UCSD-AML1 (cell line): ENCODE measurements around the gene RLF.

Source experiments
- DNase-seq: peaks from one replicate; lab custom pipeline; 2025; ENCODE audit not compliant: unreplicated experiment; lab: John Stamatoyannopoulos, UW

The RLF gene

DNA sequence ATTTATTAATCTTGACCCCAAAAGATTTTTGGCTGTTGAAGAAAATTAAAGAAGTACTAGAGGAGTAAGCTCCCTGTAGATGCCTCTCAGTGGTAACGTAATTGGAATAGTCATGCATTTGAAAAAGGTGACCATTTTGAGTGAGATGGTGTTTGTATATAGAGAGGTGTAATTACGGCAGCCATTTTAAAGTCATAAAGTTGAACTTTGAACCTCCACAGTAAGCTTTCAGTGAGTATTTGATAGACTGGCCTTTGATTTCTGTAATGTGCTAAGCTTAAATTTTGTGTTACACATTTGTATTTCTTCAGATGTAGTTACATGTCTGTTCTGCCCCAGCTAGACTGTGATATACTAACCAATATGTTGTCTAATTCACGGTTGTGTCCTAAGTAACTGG, 65.0 kb downstream of the RLF start:
- no peak for DNase-seq

DNA sequence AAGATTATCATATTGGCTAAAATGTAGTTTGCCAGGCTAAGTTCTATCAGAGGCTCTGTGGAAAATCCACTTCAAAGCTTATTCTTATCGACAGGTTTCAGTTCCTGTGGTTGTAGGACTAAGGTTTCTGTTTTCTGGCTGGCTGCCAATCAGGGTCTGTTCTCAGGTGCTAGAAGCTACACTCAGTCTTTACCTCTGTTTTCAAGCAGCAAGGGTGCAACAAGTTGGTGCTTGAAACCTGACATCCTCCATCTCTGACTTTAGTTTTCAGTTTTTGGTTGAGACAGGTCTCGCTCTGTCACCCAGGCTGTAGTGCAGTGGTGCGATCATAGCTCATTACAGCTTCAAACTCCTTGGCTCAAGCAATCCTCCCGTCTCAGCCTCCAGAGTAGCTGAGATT, 71.3 kb downstream of the RLF start:
- no peak for DNase-seq

DNA sequence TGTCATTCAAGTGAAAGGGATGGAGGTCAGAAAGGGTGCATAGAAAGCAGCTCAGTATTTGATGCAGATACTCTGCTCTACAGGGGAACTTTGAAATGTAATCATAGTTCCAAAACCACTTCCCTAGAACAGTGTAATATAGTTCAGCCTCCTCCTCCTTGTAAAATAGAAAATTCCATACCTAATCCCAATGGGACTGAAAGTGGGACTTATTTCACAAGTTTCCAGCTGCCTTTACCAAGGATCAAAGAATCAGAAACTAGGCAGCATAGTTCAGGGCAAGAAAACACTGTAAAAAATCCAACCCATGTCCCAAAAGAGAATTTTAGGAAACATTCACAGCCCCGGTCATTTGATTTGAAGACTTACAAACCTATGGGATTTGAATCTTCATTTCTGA, 78.4 kb downstream of the RLF start:
- DNase-seq: no peak

DNA sequence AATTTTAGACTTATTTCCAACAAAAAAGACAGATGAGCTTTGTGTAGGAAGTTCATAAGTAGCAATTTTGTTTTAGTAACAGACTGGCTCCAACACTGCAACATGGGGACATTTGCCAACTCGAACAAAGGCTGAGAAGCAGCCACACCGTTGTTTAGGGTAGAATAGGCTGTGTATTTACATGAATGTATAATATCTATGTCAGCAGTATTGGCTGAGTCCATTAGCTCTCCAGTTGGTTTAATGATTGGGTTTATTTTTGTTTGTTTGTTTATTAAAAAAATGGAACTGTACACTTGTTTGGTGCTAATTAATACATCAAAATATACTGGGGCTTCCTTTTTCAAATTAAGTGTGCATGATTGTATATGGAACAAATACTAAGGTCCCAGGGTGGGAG, 79.2 kb downstream of the RLF start:
- no peak for DNase-seq

DNA sequence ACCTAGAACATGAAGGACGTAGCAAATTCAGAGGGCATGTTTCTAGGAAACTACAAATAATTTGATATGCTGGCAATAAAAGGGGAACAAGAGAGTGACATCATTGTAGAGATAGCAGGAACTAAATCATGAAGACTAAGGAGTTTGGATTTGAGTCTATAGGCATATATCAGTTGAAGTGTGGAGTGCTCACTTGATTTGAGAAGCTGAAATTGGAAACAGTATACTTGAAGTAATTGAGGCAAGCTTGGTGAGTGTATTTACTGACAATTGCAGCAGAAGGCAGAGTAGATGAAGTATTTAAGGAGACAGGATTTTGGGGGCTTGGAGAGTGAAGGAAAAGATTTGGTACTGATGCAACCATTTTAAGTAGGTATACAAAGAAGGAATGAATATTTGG, 80.2 kb downstream of the RLF start:
- DNase-seq: no peak

DNA sequence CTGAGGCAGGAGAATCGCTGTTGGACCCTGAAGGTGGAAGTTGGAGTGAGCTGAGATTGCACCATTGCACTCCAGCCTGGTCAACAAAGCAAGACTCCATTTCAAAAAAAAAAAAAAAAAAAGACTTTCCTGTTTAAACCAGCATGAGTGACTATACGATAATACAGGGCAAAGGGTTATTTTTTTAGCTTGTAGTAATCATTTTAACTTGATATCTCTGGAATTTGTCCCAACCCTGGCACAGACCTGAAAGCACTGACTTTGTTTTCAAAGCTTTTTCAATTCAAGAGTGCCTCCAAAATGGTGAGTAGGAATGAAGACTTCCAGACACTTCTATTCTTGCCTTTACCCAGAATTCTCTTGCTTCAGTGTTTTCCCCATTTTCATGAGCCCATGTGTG, 82.2 kb downstream of the RLF start:
- no peak for DNase-seq

DNA sequence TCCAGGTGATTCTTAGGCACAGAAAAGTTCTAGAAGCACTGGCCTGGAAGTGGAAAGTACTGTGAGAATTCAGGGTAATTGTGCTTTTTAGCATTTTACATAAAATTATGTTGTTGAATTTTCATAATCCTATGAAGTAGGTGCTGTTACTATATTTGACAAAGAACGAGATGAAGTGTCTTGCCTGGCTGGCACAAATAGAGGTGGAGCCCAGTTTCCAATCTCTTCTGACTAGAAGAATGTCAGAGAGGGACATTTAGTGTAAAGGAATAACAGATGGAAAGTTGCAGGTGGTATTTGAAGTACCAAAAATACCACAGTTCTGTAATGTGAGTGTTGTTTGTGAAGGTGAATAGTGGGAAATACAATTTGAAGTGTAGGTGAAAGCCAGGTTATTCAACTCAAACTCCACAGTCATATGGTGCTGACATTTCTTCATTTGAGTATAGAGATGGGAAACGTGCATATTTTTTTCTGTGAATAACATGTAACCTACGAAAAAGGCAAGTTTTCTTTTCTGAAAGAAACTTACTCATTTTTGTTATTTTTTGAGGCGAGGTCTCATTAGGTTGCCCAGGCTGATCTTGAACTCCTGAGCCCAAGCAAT, 83.1 kb downstream of the RLF start:
- DNase-seq: no peak

DNA sequence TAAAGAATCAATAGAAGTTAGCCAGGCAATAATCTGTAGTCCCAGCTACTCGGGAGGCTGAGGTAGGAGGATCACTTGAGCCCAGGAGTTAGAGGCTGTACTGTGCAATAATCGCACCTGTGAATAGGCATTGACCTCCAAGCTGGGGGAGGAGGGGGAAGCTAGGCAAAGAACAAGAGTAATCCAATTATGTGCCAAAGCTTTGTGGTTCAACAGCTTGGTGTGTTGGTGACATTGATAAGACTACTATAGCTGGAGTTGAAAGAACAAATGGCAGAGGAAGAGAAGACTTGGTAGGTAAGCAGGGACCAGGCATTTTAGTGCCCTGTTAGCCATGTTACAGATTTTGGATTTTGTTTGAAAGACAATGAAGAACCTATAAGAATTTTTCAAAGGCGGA, 84.5 kb downstream of the RLF start:
- no peak for DNase-seq

DNA sequence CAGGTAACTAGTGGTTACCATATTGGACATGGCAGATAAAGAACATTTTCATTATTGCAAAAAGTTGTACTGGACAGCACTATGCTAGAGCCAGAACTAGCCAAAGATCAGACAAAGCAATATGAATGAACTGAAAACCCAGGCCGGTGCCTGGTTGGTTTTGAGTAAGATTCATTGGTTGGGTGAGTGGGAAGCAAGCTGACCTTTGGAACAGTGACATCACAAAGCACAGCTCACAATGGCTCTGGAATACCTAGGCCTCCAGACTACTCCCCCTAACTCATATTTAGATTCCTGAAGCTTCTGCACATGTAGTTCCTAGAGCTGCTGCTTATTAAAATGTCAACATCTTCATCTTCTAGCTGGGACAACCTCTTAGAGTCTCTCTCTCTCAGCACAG, 86.5 kb downstream of the RLF start, which contains the start of gene TMCO2:
Gene TMCO2, plus strand, starts transcription at position 283 of the 400 bp plus-strand sequence. Its CDS starts 57 bp downstream, at position 340.
- DNase-seq: no peak

DNA sequence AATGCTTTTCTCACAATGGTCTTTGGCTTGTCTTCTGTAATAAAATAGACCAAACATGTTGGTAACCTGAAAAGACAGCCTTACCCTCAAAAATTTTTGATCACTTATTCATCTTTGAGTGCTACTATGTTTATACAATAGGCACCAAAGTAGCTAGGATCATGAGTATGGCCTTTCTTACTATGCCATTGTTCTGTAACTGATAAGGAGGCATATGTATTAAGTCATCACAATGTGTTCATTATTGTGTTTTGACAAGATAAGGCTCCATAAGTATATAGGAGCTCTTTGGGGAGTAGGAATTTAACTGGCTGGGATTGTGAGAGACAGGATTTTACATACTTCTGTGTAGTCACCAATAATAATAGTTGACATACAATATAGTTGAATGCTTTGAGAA, 87.2 kb downstream of the RLF start:
- DNase-seq: no peak

DNA sequence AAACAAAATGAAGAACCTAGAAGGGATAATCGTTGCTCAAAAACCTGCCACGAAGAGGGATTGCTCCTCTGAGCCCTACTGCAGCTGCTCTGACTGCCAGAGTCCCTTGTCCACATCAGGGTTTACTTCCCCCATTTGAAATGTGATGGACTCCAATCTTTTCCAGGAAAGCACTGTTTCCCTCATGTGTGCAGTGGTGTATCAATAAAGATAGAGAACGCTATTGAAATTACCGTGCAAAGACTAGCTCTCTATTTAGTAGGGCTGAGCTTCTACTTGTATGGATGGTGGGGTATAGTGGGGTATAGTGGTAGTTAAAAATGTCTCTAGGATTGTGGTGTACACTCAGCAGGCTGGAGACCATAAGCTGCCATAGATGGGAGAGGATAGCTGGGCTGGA, 90.3 kb downstream of the RLF start:
- no peak for DNase-seq

DNA sequence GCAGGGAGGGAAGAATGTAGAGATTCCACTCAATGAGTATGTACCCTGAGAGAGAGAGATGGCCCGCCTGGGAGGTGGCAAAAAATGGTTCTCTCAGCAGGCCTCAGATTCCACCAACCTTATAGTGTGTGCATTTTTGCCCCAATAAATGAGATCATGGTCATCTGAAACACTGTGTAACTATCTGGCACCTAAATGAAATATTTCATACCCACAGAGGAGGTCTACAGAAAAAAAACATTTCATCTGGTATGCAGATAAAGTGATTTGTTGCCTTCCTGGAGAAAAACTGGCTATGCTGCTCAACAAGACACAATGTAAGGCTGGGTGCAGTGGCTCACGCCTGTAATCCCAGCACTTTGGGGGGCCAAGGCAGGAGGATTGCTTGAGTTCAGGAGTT, 91.4 kb downstream of the RLF start:
- no peak for DNase-seq

DNA sequence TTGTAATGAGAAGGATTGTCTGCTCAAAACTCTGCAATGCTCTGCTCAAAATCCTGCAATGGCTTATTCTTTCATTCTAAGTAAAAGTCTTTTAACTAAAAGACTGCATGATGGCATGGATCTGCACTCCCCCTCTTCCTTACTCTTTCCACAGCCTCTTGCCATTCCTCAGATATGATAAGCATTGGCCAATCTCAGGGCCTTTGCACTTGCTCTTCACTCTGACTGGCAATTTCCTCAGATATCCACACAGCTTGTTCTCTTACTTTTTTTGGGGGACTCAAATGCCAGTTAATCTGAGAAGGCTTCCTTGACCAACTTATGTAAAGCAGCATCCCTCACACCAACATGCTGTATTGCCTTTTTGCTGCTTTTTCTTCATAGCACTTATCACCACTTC, 94.0 kb downstream of the RLF start:
- no peak for DNase-seq

DNA sequence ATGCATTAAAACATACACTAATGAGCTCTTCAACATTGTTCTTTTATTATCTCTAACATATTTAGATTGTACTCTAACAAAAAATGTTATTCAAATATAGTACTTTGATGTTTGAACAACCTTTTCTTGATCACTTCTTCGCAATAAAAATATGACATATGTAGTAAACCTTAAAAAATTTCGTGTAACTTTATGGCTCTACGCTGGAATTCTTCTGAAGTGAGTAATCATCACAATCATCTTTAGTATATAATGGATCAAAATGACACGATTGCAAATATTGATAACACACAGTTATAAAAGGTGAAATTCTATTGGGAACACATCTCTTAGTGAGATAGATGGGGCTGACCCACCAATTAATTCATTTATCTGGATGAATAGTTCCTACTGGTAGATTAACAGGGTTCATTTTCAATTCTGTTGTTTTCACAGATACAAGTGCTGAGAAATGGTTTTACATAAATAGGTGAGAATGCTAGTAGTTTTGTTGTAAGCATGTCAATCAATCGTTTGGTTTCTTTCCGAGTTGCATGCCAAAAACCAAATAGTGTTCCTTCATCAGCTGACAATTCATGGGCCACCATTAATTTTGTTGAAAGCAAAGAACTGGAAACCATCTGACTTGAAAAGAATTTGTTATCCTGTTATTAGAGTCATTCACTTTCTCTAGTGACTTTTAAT, 95.4 kb downstream of the RLF start:
- no peak for DNase-seq

DNA sequence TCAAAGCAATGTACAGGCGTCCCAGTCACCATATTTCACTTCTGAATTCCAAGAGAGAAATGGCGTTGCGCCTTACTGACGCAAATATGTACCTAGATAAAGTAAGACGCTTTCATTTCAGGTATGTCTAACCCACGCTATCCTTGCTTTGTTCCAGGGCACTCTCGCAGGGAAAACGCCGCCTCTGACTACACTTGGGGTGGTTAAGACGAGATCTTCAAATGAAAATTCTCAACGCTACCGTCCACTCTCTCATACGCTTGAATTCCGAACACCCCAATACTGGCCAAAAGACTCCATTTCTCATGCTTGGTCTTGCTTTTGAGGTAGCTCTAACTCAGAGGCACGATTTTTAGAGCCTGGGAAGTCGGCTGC, 96.1 kb downstream of the RLF start:
- no peak for DNase-seq

DNA sequence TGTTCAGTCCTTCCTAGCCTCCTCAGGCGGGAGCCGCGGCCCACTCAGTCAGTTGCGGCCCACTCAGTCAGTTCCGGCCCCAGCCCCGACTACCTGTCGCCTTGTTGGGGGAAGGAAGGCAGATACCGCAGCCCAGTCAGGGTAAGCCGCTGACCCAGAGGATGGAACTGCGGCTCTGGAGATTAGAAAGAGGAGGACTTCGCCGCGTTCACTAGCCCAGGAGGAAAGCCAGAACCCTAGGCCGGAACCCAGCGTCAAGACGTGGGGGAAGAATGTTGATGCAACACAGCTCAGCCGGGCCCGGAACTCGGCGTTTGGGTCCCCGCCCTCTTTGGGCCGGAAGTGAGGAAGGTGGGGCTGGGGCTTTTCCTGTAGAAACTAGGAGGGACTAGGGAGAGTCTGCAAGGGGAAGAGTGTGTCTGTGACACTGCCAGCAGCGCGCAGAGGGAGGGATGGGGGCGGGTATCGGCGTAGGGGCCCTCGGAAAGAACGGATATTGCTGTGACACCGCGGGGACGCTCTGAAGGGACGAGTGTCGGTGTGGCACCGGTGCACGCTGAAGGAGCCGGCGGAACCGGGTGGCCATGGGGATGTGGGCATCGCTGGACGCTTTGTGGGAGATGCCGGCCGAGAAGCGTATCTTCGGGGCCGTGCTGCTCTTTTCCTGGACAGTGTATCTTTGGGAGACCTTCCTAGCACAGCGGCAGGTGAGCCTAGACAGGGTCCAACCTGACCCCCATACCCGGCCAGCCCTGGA, 96.7 kb downstream of the RLF start, which contains the start of gene ZMPSTE24:
Gene ZMPSTE24, plus strand, starts transcription at position 549 of the 757 bp plus-strand sequence. Its CDS starts 36 bp downstream, at position 585.
- peak; percentile 96 for DNase-seq

DNA sequence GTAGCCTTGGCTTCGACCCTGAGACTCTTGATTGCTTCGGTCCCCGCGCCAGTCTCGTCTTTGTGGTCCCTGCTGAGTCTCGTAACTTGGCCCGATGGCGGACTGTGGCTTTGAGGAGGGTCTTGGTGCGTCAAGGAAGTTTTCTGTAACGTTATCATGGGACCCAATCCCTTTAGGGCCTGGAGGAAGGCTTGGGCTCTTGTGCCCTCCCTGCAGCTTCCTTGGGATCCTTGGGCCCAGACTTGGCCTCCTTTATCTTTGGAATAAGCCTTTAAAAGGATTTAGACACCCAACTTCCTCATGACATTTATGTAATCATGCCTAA, 97.2 kb downstream of the RLF start:
- DNase-seq: no peak

DNA sequence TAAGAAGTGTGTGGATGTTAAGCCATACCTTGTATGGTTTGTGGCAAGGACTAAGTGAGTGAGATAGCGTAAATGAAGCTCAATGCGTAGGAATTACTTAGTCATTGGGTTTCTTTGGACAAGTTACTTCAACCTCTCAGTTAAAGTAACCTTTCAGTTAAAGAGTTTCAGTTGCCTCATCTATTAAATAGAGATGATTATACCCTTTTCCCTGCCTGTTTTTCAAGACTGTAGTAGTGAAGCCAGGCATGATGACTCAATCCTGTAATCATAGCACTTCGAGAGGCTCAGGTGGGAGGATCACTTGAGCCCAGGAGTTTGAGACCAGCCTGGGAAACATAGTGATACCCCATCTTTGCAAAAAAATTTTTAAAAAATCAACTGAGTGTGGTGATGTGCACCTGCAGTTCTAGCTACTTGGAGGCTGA, 103.2 kb downstream of the RLF start:
- no peak for DNase-seq

DNA sequence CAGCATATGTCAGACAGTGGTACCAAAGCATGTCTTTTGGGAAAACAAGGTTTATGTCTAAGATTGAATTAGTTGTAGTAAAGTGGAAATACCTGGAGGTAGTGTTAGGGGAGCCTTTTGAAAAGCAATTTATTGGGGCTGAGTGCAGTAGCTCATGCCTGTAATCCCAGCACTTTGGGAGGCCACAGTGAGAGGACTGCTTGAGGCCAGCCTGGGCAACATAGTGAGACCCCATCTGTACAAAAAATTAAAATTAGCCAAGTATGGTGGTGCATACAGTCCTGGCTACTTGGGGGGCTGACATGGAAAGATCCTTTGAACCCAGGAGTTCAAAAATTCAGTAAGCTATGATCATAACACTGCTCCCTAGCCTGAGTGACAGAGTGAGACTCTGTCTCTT, 104.1 kb downstream of the RLF start:
- DNase-seq: no peak

DNA sequence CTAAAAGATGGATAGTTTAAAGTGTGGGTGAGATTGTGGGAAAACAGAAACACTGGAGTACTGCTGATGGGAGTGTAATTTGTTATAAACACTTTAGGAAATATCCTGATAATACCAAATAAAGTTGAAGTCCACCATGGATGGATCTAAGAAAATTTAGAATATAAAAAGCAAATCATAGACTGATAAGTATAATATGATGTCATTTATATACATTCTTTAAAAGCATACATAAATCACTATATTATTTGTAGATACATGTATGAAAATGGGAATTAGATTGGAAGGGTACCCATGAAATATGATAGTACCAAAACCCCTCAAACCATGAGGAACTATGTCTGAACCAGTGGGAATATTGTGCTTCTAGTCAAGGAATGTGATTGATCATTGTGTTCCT, 104.7 kb downstream of the RLF start:
- DNase-seq: no peak

DNA sequence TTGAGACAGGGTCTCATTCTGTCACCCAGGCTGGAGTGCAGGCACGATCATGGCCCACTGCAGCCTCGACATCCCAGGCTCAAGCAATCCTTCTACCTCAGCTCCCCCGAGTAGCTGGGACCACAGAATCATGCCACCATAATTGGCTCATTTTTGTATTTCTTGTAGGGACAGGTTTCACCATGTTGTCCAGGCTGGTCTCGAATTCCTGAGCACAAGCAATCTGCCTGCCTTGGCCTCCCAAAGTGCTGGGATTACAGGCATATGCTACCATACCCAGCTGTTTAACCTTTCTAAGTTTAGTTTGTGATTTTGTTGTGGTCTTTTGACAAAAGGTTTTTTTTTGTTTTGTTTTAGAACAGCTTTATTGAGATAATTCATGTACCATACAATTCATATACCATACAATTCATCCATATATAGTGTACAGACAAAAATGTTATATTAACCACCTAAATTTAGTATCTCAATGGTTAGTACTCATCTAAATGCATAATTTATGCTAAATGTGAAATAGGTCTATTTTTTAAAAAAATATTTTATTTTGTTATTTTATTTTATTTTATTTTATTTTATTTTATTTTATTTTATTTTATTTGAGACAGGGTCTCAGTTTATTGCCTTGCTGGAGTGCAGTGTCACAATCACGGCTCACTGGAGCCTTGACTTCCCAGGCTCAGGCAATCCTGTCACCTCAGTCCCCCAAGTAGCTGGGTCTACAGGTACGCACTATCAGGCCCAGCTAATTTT, 105.8 kb downstream of the RLF start:
- DNase-seq: no peak

DNA sequence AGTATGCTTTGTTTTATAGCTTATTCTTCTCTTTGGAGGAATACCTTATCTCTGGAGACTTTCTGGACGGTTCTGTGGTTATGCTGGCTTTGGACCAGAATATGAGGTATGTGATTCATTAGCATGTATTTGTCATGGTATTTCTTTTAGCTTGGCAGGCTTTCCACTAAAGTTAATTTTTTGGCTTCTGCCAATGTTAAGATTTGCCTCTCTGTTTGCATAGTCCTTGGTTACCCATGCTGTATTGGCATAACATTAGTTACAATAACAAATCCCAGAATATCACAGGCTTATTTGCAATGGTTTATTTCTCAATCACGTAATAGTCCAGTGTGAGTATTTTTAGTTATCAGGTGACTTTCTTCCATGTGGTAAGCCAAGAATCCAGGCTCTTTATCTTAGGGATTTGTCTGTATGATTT, 106.6 kb downstream of the RLF start:
- DNase-seq: no peak
